ENCODE data around the gene EPHA1. TPM values are rescaled to one million over a fixed set of nuclear protein-coding genes. Genes with fewer than 3 reads are reported as not detected.

The EPHA1 gene
- total RNA-seq, 1 donor from 2014 or later: 2.6 TPM

DNA sequence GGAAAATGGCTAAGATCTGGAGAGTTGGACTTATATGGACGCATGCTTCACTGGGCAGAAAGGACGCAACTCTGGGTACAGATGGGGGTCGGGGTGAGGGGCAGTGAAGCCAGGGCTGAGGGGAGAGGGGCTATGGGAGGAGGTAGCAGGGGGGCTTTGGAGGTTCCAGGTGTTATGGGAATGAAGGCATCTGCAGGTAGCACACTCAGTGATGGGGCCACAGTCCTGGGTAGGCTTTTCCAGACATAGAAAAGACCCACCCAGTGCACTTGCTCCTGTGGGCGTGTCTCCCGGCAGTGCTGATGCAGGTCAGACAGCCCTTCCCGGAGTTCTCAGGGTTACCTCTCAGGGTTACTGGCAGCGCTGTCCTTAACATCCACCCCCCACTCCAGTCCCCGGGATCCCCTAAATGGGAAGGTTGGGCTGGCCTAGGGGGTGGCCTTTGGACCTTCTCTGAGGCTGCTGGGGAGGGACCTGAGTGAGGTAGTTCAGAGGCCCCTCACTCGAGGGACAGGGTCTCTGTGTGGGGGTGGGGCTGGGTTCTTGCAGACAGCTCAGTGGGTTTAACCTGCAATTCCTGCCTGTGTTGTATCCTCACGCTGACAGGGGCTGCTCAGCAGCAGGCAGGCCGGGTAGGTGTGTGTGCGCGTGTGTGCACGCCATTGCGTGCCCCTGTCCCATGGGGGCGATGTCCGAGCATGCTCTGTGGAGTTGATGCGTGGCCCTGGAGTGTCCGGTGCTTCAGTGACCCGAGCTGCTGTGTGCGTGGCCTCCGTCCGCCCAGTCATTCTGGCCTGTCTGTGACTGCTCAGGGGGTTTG, 21.3 kb downstream of the EPHA1 start:
- peak overlapping the region; percentile 72 for H3K9ac ChIP-seq (ENCODE audit: low read length)
- TF ChIP-seq, protein P1, sequence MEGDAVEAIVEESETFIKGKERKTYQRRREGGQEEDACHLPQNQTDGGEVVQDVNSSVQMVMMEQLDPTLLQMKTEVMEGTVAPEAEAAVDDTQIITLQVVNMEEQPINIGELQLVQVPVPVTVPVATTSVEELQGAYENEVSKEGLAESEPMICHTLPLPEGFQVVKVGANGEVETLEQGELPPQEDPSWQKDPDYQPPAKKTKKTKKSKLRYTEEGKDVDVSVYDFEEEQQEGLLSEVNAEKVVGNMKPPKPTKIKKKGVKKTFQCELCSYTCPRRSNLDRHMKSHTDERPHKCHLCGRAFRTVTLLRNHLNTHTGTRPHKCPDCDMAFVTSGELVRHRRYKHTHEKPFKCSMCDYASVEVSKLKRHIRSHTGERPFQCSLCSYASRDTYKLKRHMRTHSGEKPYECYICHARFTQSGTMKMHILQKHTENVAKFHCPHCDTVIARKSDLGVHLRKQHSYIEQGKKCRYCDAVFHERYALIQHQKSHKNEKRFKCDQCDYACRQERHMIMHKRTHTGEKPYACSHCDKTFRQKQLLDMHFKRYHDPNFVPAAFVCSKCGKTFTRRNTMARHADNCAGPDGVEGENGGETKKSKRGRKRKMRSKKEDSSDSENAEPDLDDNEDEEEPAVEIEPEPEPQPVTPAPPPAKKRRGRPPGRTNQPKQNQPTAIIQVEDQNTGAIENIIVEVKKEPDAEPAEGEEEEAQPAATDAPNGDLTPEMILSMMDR (IDR thresholded peaks at IDR 0.05; ENCODE audit: insufficient read depth, low read depth, low read length): no peak
- no peak for TF ChIP-seq EZH2 (IDR thresholded peaks at IDR 0.05; ENCODE audit: insufficient read depth, low read length)
- Mint-ChIP-seq H3K4me1 (ENCODE audit: low read depth, unreplicated experiment) (peaks cover 35% of the 10 kb centered on the region), H3K27me3 (ENCODE audit: low read depth, unreplicated experiment) (no peaks in the 10 kb centered on the region), H3K27ac (ENCODE audit: unreplicated experiment) (peak overlapping the region; percentile 55), H3K4me3 (ENCODE audit: unreplicated experiment) (no peak overlapping the region), H3K36me3 (ENCODE audit: low read depth, unreplicated experiment) (peaks cover 23% of the 10 kb centered on the region), H3K9me3 (ENCODE audit: unreplicated experiment) (peaks cover 4% of the 10 kb centered on the region)
- peak overlapping the region; percentile 26 for H3K4me3 ChIP-seq (ENCODE audit: insufficient read depth, low read depth, low read length)
- DNase-seq (ENCODE audit: low read depth): no peak
- H3K4me1 ChIP-seq (ENCODE audit: insufficient read depth, low read length): peaks cover 69% of the 10 kb centered on the region
- H3K36me3 ChIP-seq (ENCODE audit: insufficient read depth, low read length): peaks cover 76% of the 10 kb centered on the region
- H3K4me2 ChIP-seq (ENCODE audit: low read length): peak overlapping the region; percentile 97
- H3K79me2 ChIP-seq (ENCODE audit: insufficient read depth, low read length): peaks cover 84% of the 10 kb centered on the region
- H3K27me3 ChIP-seq (ENCODE audit: insufficient read depth, low read length): no peaks in the 10 kb centered on the region
- H3K27ac ChIP-seq (ENCODE audit: low read depth, low read length): no peak overlapping the region
- H3K9me3 ChIP-seq (ENCODE audit: insufficient read depth, low read depth, low read length): no peaks in the 10 kb centered on the region
- peaks cover 100% of the 10 kb centered on the region for H4K20me1 ChIP-seq (ENCODE audit: insufficient read depth, low read length)
- FAIRE-seq: no peak
- H2AFZ ChIP-seq (ENCODE audit: low read depth, low read length): no peak overlapping the region

DNA sequence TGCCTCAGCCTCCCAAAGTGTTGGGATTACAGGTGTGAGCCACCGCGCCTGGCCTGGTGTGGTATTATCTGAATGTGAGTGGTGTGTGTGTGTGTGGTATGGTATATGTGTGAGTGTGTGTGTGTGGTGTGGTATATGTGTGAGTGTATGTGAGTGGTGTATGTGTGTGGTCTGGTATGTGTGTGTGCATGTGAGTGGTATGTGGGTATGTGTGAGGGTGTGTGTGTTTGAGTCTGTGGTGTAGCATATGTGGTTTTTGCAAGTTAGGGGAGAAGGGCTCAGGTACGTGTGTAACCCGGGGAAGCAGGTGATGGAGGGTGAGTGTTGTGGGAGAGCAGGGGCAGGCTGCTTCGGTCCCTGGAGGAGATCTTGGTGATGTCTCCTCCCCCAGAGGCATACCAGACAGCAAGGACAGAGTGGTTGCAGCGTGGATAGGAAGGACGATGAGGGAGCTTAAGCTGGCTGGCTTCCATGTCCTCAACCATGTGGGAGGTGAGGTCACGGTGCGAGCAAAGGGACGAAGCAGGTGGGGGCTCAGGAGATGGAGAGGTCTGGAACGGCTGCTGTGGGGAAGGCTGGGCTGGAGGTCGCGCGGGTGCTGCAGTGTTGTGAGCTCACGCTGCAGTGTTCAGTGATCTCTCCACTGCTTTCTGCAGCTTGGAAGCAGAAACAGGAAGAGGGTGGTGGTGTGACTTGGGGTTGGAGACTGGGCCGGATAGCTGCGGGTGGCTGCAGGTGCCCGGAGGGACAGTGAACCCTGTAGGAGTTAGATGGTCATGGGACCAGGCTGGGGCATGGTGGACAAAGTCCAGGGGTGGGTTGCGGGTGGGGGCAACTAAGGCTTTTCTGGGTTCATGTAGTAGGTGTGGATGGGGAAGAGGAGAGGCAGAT, 22.5 kb downstream of the EPHA1 start:
- peak overlapping the region; percentile 21 for H3K27ac ChIP-seq (ENCODE audit: low read depth, low read length)
- no peak overlapping the region for H2AFZ ChIP-seq (ENCODE audit: low read depth, low read length)
- DNase-seq (ENCODE audit: low read depth) (peak; percentile 54), FAIRE-seq (no peak)
- Mint-ChIP-seq H3K27me3 (ENCODE audit: low read depth, unreplicated experiment) (no peaks in the 10 kb centered on the region), H3K27ac (ENCODE audit: unreplicated experiment) (no peak overlapping the region), H3K36me3 (ENCODE audit: low read depth, unreplicated experiment) (peaks cover 20% of the 10 kb centered on the region), H3K4me3 (ENCODE audit: unreplicated experiment) (no peak overlapping the region), H3K9me3 (ENCODE audit: unreplicated experiment) (peaks cover 4% of the 10 kb centered on the region), H3K4me1 (ENCODE audit: low read depth, unreplicated experiment) (peaks cover 25% of the 10 kb centered on the region)
- peaks cover 96% of the 10 kb centered on the region for H3K79me2 ChIP-seq (ENCODE audit: insufficient read depth, low read length)
- H3K4me1 ChIP-seq (ENCODE audit: insufficient read depth, low read length): peaks cover 59% of the 10 kb centered on the region
- peak overlapping the region; percentile 72 for H3K9ac ChIP-seq (ENCODE audit: low read length)
- TF ChIP-seq, protein P1 (IDR thresholded peaks at IDR 0.05; ENCODE audit: insufficient read depth, low read depth, low read length): no peak
- no peak for TF ChIP-seq EZH2 (IDR thresholded peaks at IDR 0.05; ENCODE audit: insufficient read depth, low read length)
- H3K4me3 ChIP-seq (ENCODE audit: insufficient read depth, low read depth, low read length): peak overlapping the region; percentile 91
- peaks cover 95% of the 10 kb centered on the region for H4K20me1 ChIP-seq (ENCODE audit: insufficient read depth, low read length)
- peaks cover 71% of the 10 kb centered on the region for H3K36me3 ChIP-seq (ENCODE audit: insufficient read depth, low read length)
- H3K27me3 ChIP-seq (ENCODE audit: insufficient read depth, low read length): no peaks in the 10 kb centered on the region
- H3K4me2 ChIP-seq (ENCODE audit: low read length): peak overlapping the region; percentile 97
- no peaks in the 10 kb centered on the region for H3K9me3 ChIP-seq (ENCODE audit: insufficient read depth, low read depth, low read length)

All from astrocyte (in vitro differentiated cells and primary cell).